IMR-90 (cell line): ENCODE measurements around the gene ANKRD22. TPM values are rescaled to one million over a fixed set of nuclear protein-coding genes. Genes with fewer than 3 reads are reported as not detected.

Experiments used
- ATAC-seq: fragments of 200-7000 bp; cut with Tn5 transposase; 2 replicates; pipeline ENCODE4 v1.9.1; 2020; ENCODE audit warnings: low read depth, mild to moderate bottlenecking, moderate library complexity
- BruUV-seq: library from RNA; stranded (reverse); fragments of 400-500 nt; replicated peaks from 2 replicates; lab custom pipeline; 2021; lab: Mats Ljungman, UMichigan
- CTCF ChIA-PET: fragments of 300-600 bp; formaldehyde crosslinking; extraction: SDS; loops from one replicate; lab custom pipeline; 2021; ENCODE audit warnings: antibody characterized with exemption; lab: Yijun Ruan, JAX
- POLR2A ChIA-PET: fragments of 300-600 bp; sonication (Branson Sonifier 250); formaldehyde crosslinking; loops from one replicate; lab custom pipeline; 2022; ENCODE audit warnings: antibody characterized with exemption; ENCODE audit not compliant: unreplicated experiment; lab: Charles Lee
- DNase-seq: peaks from one replicate; pipeline ENCODE4 v3.0.0; 2013
- H2AFZ ChIP-seq: replicated peaks from 2 replicates; pipeline ENCODE3; 2013; ENCODE audit warnings: low read length, mild to moderate bottlenecking; ENCODE audit not compliant: poor library complexity
- H2AK5ac ChIP-seq: 2 replicates; pipeline ENCODE4 v1.6.1; 2013; ENCODE audit warnings: low read depth, low read length, inconsistent platforms
- H2AK9ac ChIP-seq: replicated peaks from 2 replicates; pipeline ENCODE3; 2013; ENCODE audit warnings: mild to moderate bottlenecking, low read depth, low read length, moderate library complexity; ENCODE audit not compliant: poor library complexity
- H2BK120ac ChIP-seq: 2 replicates; pipeline ENCODE4 v1.6.1; 2013; ENCODE audit warnings: low read depth, low read length, inconsistent platforms
- H2BK15ac ChIP-seq: 3 replicates; pipeline ENCODE4 v1.6.1; 2013; ENCODE audit warnings: low read depth, low read length, inconsistent platforms
- H2BK20ac ChIP-seq: 2 replicates; pipeline ENCODE4 v1.6.1; 2013; ENCODE audit warnings: low read depth, mild to moderate bottlenecking, inconsistent platforms, low read length, moderate library complexity
- H2BK5ac ChIP-seq: 2 replicates; pipeline ENCODE4 v1.6.1; 2013; ENCODE audit warnings: mild to moderate bottlenecking, low read depth, low read length, inconsistent platforms; ENCODE audit not compliant: poor library complexity, severe bottlenecking
- H3K14ac ChIP-seq: replicated peaks from 2 replicates; pipeline ENCODE4 v1.6.1; 2013; ENCODE audit warnings: low read depth, low read length, inconsistent platforms
- H3K18ac ChIP-seq: 2 replicates; pipeline ENCODE4 v1.6.1; 2013; ENCODE audit warnings: low read depth, low read length, control low read depth
- H3K23ac ChIP-seq: 2 replicates; pipeline ENCODE4 v1.6.1; 2013; ENCODE audit warnings: low read depth, low read length, inconsistent platforms
- H3K27ac ChIP-seq: 2 replicates; pipeline ENCODE4 v1.5.1; 2013; ENCODE audit warnings: mild to moderate bottlenecking, control low read depth, low read length; ENCODE audit not compliant: insufficient read depth
- H3K27me3 ChIP-seq: 2 replicates; pipeline ENCODE4 v1.6.1; 2013; ENCODE audit warnings: low read length; ENCODE audit not compliant: control insufficient read depth, insufficient read depth
- H3K36me3 ChIP-seq: 2 replicates; pipeline ENCODE4 v1.6.1; 2013; ENCODE audit warnings: low read length, mixed read lengths; ENCODE audit not compliant: control insufficient read depth, insufficient read depth
- H3K4ac ChIP-seq: 2 replicates; pipeline ENCODE4 v1.6.1; 2013; ENCODE audit warnings: low read depth, low read length, inconsistent platforms
- H3K4me1 ChIP-seq: 2 replicates; pipeline ENCODE4 v1.6.1; 2013; ENCODE audit warnings: low read length, mixed read lengths; ENCODE audit not compliant: control insufficient read depth, insufficient read depth
- H3K4me2 ChIP-seq: 2 replicates; pipeline ENCODE4 v1.6.1; 2013; ENCODE audit warnings: low read depth, mild to moderate bottlenecking, control low read depth, low read length, moderate library complexity
- H3K4me3 ChIP-seq: 2 replicates; pipeline ENCODE4 v1.5.1; 2013; ENCODE audit warnings: low read depth, mild to moderate bottlenecking, control low read depth, low read length, moderate library complexity; ENCODE audit not compliant: insufficient read depth
- H3K56ac ChIP-seq: 2 replicates; pipeline ENCODE4 v1.6.1; 2013; ENCODE audit warnings: low read length, inconsistent platforms; ENCODE audit not compliant: insufficient read depth; ENCODE audit errors: extremely low read depth
- H3K79me1 ChIP-seq, 2 experiments: 2 replicates each; pipeline ENCODE4 v1.6.1; 2013; ENCODE audit warnings: low read length in 2 of 2, inconsistent platforms in 1 of 2, low read depth in 1 of 2
- H3K9ac ChIP-seq: 2 replicates; pipeline ENCODE4 v1.6.1; 2013; ENCODE audit warnings: low read depth, low read length, control low read depth
- H3K9me1 ChIP-seq: 2 replicates; pipeline ENCODE4 v1.6.1; 2013; ENCODE audit warnings: low read length, inconsistent platforms; ENCODE audit not compliant: insufficient read depth
- H3K9me3 ChIP-seq: 2 replicates; pipeline ENCODE4 v1.6.1; 2013; ENCODE audit warnings: low read length; ENCODE audit not compliant: control insufficient read depth, insufficient read depth
- H4K20me1 ChIP-seq: 2 replicates; pipeline ENCODE4 v1.6.1; 2013; ENCODE audit warnings: low read length, inconsistent platforms; ENCODE audit not compliant: insufficient read depth
- H4K5ac ChIP-seq: 2 replicates; pipeline ENCODE4 v1.6.1; 2013; ENCODE audit warnings: mild to moderate bottlenecking, low read depth, low read length, control low read depth
- H4K8ac ChIP-seq, 2 experiments: 2 replicates each; pipeline ENCODE4 v1.6.1; 2013; ENCODE audit warnings: low read depth in 2 of 2, low read length in 2 of 2, control low read depth in 1 of 2, inconsistent platforms in 1 of 2
- H4K91ac ChIP-seq: 2 replicates; pipeline ENCODE4 v1.6.1; 2013; ENCODE audit warnings: low read depth, low read length, inconsistent platforms; ENCODE audit not compliant: insufficient read depth
- WGBS, 2 experiments: methylation state at CpG; one replicate each; pipeline versions ENCODE4 v1.1.5 to v1.1.7; 2013; ENCODE audit warnings: missing lambda C conversion rate in 2 of 2; ENCODE audit not compliant: insufficient read length in 1 of 2; ENCODE audit errors: extremely low coverage in 2 of 2; 5-methylcytosine and 5-hydroxymethylcytosine counted together
- dilution Hi-C: fragments of 300-500 bp; cut with HindIII; formaldehyde crosslinking; loops from one replicate; pipeline ENCODE4 v1.14.3; 2018; ENCODE audit warnings: low sequenced_read_pairs; ENCODE audit not compliant: unreplicated experiment
- in situ Hi-C: fragments of 300-500 bp; cut with MboI; formaldehyde crosslinking; loops from 3 replicates; pipeline ENCODE4 v1.14.3; 2019; ENCODE audit warnings: low sequenced_read_pairs, inconsistent platforms, mixed read lengths
- intact Hi-C: fragments of 100-400 bp; cut with micrococcal nuclease; formaldehyde crosslinking; loops from 2 replicates; pipeline ENCODE4 v1.10.0; 2022
- polyA plus RNA-seq, 3 experiments: library from polyadenylated mRNA; depleted of rRNA; stranded (reverse); fragments of >200 nt; gene quantifications; 2 replicates each; pipeline ENCODE4 v1.2.3, GENCODE V29; 2012; ENCODE audit warnings: low replicate concordance in 1 of 3
- total RNA-seq: library from RNA; depleted of rRNA; stranded (reverse); fragments of >200 nt; gene quantifications from 2 replicates; pipeline ENCODE4 v1.2.3, GENCODE V29; 2012
- TF ChIP-seq, protein P1 (sequence below): fragments of 150-350 bp; IDR thresholded peaks from 2 replicates; pipeline ENCODE4 v1.6.1; 2017; ENCODE audit warnings: mild to moderate bottlenecking, antibody characterized with exemption, low read length, low read depth

The ANKRD22 gene
- total and polyA plus RNA-seq, 2 of the 4 experiments (the other 2 are of a cell fraction), result not detected

GRCh38 chr10:88852327-88852726 is 683 bp upstream of the ANKRD22 start:
- H3K27me3 ChIP-seq, result no peaks in the 10 kb centered on the region
- dilution Hi-C loops, result no loop called here
- H3K4ac ChIP-seq, result no peak overlapping the region
- H3K14ac ChIP-seq, result no peak overlapping the region
- H4K91ac ChIP-seq, result no peak overlapping the region
- DNase-seq (no peak), ATAC-seq (no peak)
- H3K9me3 ChIP-seq, result no peaks in the 10 kb centered on the region
- no peak overlapping the region for H2BK15ac ChIP-seq
- no peak overlapping the region for H3K9ac ChIP-seq
- no peaks in the 10 kb centered on the region for H3K36me3 ChIP-seq
- no peak overlapping the region for H3K4me2 ChIP-seq
- H2BK20ac ChIP-seq, result no peak overlapping the region
- no peak overlapping the region for H2AK9ac ChIP-seq
- CTCF ChIA-PET, result interaction anchor here (0.6 to 1.1 kb wide), 2 partner anchors 33 to 906 kb away, joined by 3 read pairs; no protein-coding TSS in a partner anchor
- H4K20me1 ChIP-seq, result no peaks in the 10 kb centered on the region
- no peak overlapping the region for H3K23ac ChIP-seq
- POLR2A ChIA-PET, result no interaction called here
- no peak overlapping the region for H4K5ac ChIP-seq
- no peak overlapping the region for H3K18ac ChIP-seq
- H3K4me3 ChIP-seq, result no peak overlapping the region
- no peak overlapping the region for H2AK5ac ChIP-seq
- no TSS peak for BruUV-seq
- H3K79me1 ChIP-seq, result no peaks in the 10 kb centered on the region
- H2BK120ac ChIP-seq, result no peak overlapping the region
- H2BK5ac ChIP-seq, result no peak overlapping the region
- H2AFZ ChIP-seq, result no peak overlapping the region
- no peak overlapping the region for H3K56ac ChIP-seq
- intact Hi-C loops, result loop anchor here (5.0 kb wide), 1 partner anchor 445 kb away; no protein-coding TSS in a partner anchor
- no CpG with 5 or more reads among the region's 4 CpGs for WGBS, 2 experiments
- TF ChIP-seq, protein P1, sequence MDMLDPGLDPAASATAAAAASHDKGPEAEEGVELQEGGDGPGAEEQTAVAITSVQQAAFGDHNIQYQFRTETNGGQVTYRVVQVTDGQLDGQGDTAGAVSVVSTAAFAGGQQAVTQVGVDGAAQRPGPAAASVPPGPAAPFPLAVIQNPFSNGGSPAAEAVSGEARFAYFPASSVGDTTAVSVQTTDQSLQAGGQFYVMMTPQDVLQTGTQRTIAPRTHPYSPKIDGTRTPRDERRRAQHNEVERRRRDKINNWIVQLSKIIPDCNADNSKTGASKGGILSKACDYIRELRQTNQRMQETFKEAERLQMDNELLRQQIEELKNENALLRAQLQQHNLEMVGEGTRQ, result no peak
- H3K9me1 ChIP-seq, result peaks cover 2% of the 10 kb centered on the region; the same call in 1 of the 2 replicates
- in situ Hi-C loops, result no loop called here
- no peak overlapping the region for H3K27ac ChIP-seq
- no peak overlapping the region for H4K8ac ChIP-seq
- peaks cover 7% of the 10 kb centered on the region for H3K4me1 ChIP-seq
